Neural cell (in vitro differentiated cells): ENCODE measurements around the gene ZBP1. TPM values are rescaled to one million over a fixed set of nuclear protein-coding genes. Genes with fewer than 3 reads are reported as not detected.

Experiments used
- H2AFZ ChIP-seq: fragments of 200-600, 300-800 bp; sonication (generic), shearing (Covaris generic); 2 replicates; pipeline ENCODE4 v1.6.0; 2014; ENCODE audit warnings: low read depth, mild to moderate bottlenecking, antibody characterized with exemption, low read length, moderate library complexity
- H3F3A ChIP-seq: fragments of 200-600 bp; shearing (Covaris generic); 2 replicates; pipeline ENCODE4 v1.6.1; 2016; ENCODE audit warnings: mild to moderate bottlenecking, moderate library complexity, mixed read lengths, antibody characterized with exemption, low read length; ENCODE audit not compliant: insufficient read depth, poor library complexity, severe bottlenecking
- H3K27ac ChIP-seq: fragments of 200-600, 300-800 bp; sonication (generic), shearing (Covaris generic); 2 replicates; pipeline ENCODE4 v1.5.1; 2014; ENCODE audit warnings: mild to moderate bottlenecking, low read length, moderate library complexity
- H3K27me3 ChIP-seq: fragments of 300-800, 200-600 bp; sonication (generic), shearing (Covaris generic); 2 replicates; pipeline ENCODE4 v1.6.0; 2014; ENCODE audit warnings: mild to moderate bottlenecking, low read depth, low read length, moderate library complexity; ENCODE audit not compliant: insufficient read depth
- H3K36me3 ChIP-seq: fragments of 300-800, 200-600 bp; sonication (generic), shearing (Covaris generic); 2 replicates; pipeline ENCODE4 v1.5.1; 2014; ENCODE audit warnings: mild to moderate bottlenecking, antibody characterized with exemption, low read length, moderate library complexity; ENCODE audit not compliant: insufficient read depth
- H3K4me2 ChIP-seq: fragments of 300-800, 200-600 bp; sonication (generic), shearing (Covaris generic); 2 replicates; pipeline ENCODE4 v1.6.0; 2014; ENCODE audit warnings: mild to moderate bottlenecking, low read length
- H3K4me3 ChIP-seq: fragments of 300-800, 200-600 bp; sonication (generic), shearing (Covaris generic); 2 replicates; pipeline ENCODE4 v1.5.1; 2014; ENCODE audit warnings: mild to moderate bottlenecking, low read length, moderate library complexity
- H3K79me2 ChIP-seq: fragments of 200-600 bp; shearing (Covaris generic); replicated peaks from 2 replicates; pipeline ENCODE4 v1.6.0; 2014; ENCODE audit warnings: mild to moderate bottlenecking, low read length, moderate library complexity; ENCODE audit not compliant: insufficient read depth
- H3K9ac ChIP-seq: fragments of 300-800, 200-600 bp; sonication (generic), shearing (Covaris generic); 2 replicates; pipeline ENCODE4 v1.6.1; 2016; ENCODE audit warnings: mild to moderate bottlenecking, low read length, mixed read lengths
- H3K9me2 ChIP-seq: fragments of 200-600 bp; shearing (Covaris generic); 2 replicates; pipeline ENCODE4 v1.6.1; 2016; ENCODE audit warnings: mild to moderate bottlenecking, low read length, mixed read lengths; ENCODE audit not compliant: insufficient read depth
- H3K9me3 ChIP-seq: fragments of 200-600, 300-800 bp; sonication (generic), shearing (Covaris generic); 2 replicates; pipeline ENCODE4 v1.6.1; 2016; ENCODE audit warnings: mild to moderate bottlenecking, mixed run types, low read length, moderate library complexity, mixed read lengths
- H4K20me1 ChIP-seq: fragments of 200-600 bp; shearing (Covaris generic); 2 replicates; pipeline ENCODE4 v1.6.1; 2016; ENCODE audit warnings: mild to moderate bottlenecking, mixed run types; ENCODE audit not compliant: insufficient read depth
- CTCF ChIP-seq: fragments of 450-650 bp; IDR thresholded peaks from 2 replicates; pipeline ENCODE4 v1.5.1; 2014; ENCODE audit warnings: antibody characterized with exemption, mild to moderate bottlenecking, moderate library complexity; ENCODE audit not compliant: poor library complexity, severe bottlenecking
- EP300 ChIP-seq: fragments of 450-650 bp; conservative IDR thresholded peaks from 2 replicates; pipeline ENCODE4 v1.6.1; 2014; ENCODE audit warnings: antibody characterized with exemption, mild to moderate bottlenecking, moderate library complexity; ENCODE audit not compliant: poor library complexity, severe bottlenecking
- EZH2 ChIP-seq: fragments of 200-600, 300-800 bp; shearing (Covaris generic), sonication (generic); IDR thresholded peaks from 2 replicates; pipeline ENCODE4 v1.6.1; 2014; ENCODE audit warnings: antibody characterized with exemption, low read length, borderline replicate concordance, mild to moderate bottlenecking; ENCODE audit not compliant: insufficient read depth, poor library complexity, severe bottlenecking
- MXI1 ChIP-seq: fragments of 450-650 bp; conservative IDR thresholded peaks from 2 replicates; pipeline ENCODE4 v1.6.1; 2014; ENCODE audit warnings: antibody characterized with exemption, mild to moderate bottlenecking; ENCODE audit not compliant: poor library complexity, severe bottlenecking
- POLR2AphosphoS5 ChIP-seq: IDR thresholded peaks from 2 replicates; pipeline ENCODE4 v1.6.1; 2012
- RAD21 ChIP-seq: fragments of 450-650 bp; conservative IDR thresholded peaks from 2 replicates; pipeline ENCODE4 v1.6.1; 2014; ENCODE audit warnings: antibody characterized with exemption, mild to moderate bottlenecking, moderate library complexity
- REST ChIP-seq: IDR thresholded peaks from 2 replicates; pipeline ENCODE4 v1.6.1; 2012; ENCODE audit warnings: borderline replicate concordance
- SMC3 ChIP-seq: fragments of 450-650 bp; conservative IDR thresholded peaks from 2 replicates; pipeline ENCODE4 v1.6.1; 2014; ENCODE audit warnings: antibody characterized with exemption, mild to moderate bottlenecking, moderate library complexity; ENCODE audit not compliant: poor library complexity
- TAF1 ChIP-seq: IDR thresholded peaks from 2 replicates; pipeline ENCODE4 v1.6.1; 2012; ENCODE audit warnings: low read depth
- polyA plus RNA-seq: library from polyadenylated mRNA; depleted of rRNA; stranded (reverse); fragments of >200 nt; gene quantifications from 2 replicates; pipeline ENCODE4 v1.2.3, GENCODE V29; 2014

The ZBP1 gene
- polyA plus RNA-seq, 1 donor from 2014 or later: not detected

DNA sequence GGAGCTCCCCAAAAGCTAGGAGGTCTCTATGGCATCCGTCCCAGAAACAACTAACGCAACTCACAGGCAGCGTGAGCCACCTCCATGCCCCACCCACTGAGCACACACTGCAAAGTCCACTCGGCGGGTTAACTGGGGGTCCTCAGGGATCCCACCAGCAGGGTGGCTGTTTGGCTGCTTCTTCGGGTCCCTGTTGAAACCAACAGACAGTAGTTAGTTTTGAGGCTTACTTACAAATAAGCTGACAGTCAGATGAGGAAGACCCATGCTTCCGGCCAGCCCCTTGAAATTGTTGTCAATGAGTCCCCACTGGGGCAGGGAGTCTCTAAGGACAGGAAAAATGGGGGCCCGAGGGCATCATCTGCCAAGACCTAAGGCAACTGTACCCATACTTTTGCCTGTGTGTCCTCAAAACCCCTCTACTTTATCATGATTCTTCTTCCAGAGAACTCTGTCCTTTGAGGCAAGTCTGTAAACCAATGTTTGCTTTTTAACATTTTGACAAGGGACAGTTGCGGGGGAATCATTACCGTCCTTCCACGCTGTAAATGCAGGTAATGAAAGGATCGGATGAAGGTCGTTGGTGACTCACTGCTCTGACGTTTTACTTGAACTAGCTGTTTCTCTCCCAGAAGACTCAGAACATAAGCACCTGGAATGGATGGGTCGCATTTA lies 61.5 kb downstream of the ZBP1 start:
- no peaks in the 10 kb centered on the region for H3F3A ChIP-seq
- no peaks in the 10 kb centered on the region for H3K9me3 ChIP-seq
- TF ChIP-seq EP300: no peak
- no peak for TF ChIP-seq SMC3
- TF ChIP-seq RAD21: no peak
- TF ChIP-seq POLR2AphosphoS5: no peak
- no peak for TF ChIP-seq MXI1
- no peak for TF ChIP-seq CTCF
- no peak for TF ChIP-seq TAF1
- no peak overlapping the region for H3K27ac ChIP-seq
- no peak overlapping the region for H3K4me2 ChIP-seq
- H3K9ac ChIP-seq: no peak overlapping the region
- no peaks in the 10 kb centered on the region for H3K36me3 ChIP-seq
- no peaks in the 10 kb centered on the region for H3K27me3 ChIP-seq
- H3K4me3 ChIP-seq: no peak overlapping the region
- H2AFZ ChIP-seq: no peak overlapping the region
- H3K9me2 ChIP-seq: no peaks in the 10 kb centered on the region
- no peaks in the 10 kb centered on the region for H4K20me1 ChIP-seq
- no peaks in the 10 kb centered on the region for H3K79me2 ChIP-seq

- no peak overlapping the region for H3K9ac ChIP-seq
- no peaks in the 10 kb centered on the region for H3K79me2 ChIP-seq
- no peak overlapping the region for H3K27ac ChIP-seq
- H3K9me2 ChIP-seq: no peaks in the 10 kb centered on the region
- H3K27me3 ChIP-seq: no peaks in the 10 kb centered on the region
- H3F3A ChIP-seq: no peaks in the 10 kb centered on the region
- H3K9me3 ChIP-seq: no peaks in the 10 kb centered on the region
- no peak overlapping the region for H3K4me3 ChIP-seq
- H4K20me1 ChIP-seq: no peaks in the 10 kb centered on the region
- no peak overlapping the region for H3K4me2 ChIP-seq
- no peak overlapping the region for H2AFZ ChIP-seq
- no peaks in the 10 kb centered on the region for H3K36me3 ChIP-seq
- TF ChIP-seq MXI1: no peak
- no peak for TF ChIP-seq RAD21
- no peak for TF ChIP-seq EZH2
- TF ChIP-seq REST: no peak
- TF ChIP-seq EP300: no peak
- TF ChIP-seq SMC3: no peak
- TF ChIP-seq TAF1: no peak
- no peak for TF ChIP-seq CTCF
- TF ChIP-seq POLR2AphosphoS5: no peak
Observed at GRCh38 chr20:57557926-57558613, 62.2 kb downstream of the ZBP1 start.
